SK-N-SH (cell line): Measurements from ENCODE around the gene APP. TPM values are rescaled to one million over a fixed set of nuclear protein-coding genes. Genes with fewer than 3 reads are reported as not detected.

Experiments used
- CTCF ChIA-PET: fragments of 300-600, 350-600 bp; formaldehyde crosslinking; extraction: SDS; loops from one replicate; lab custom pipeline; 2021; lab: Yijun Ruan, JAX
- POLR2A ChIA-PET: fragments of 350-600 bp; sonication (Branson Sonifier 250); formaldehyde crosslinking; extraction: SDS; loops from one replicate; lab custom pipeline; 2020; ENCODE audit warnings: antibody characterized with exemption, inconsistent platforms; lab: Yijun Ruan, JAX
- DNase-seq: peaks from one replicate; pipeline ENCODE4 v3.0.0; 2012
- H2AFZ ChIP-seq: fragments of 200-600 bp; sonication (generic); 2 replicates; pipeline ENCODE4 v1.8.1; 2016; ENCODE audit warnings: antibody characterized with exemption, mild to moderate bottlenecking, low read depth
- H3F3A ChIP-seq: fragments of 200-600 bp; sonication (generic); replicated peaks from 2 replicates; pipeline ENCODE3; 2016; ENCODE audit warnings: antibody characterized with exemption, mild to moderate bottlenecking; ENCODE audit not compliant: insufficient read depth
- H3K27ac ChIP-seq, 2 experiments: fragments of 200-500 bp in 1 of 2; fragments of 200-600 bp in 1 of 2; sonication (Bioruptor generic) in 1 of 2; sonication (generic), shearing (Covaris generic) in 1 of 2; 2 replicates each; pipeline versions ENCODE4 v1.5.1 to v1.6.1; 2014 to 2016; ENCODE audit warnings: low read depth in 2 of 2, inconsistent platforms in 1 of 2, low read length in 1 of 2, mild to moderate bottlenecking in 1 of 2, mixed read lengths in 1 of 2
- H3K27me3 ChIP-seq: fragments of 200-600 bp; sonication (generic), shearing (Covaris generic); 2 replicates; pipeline ENCODE4 v1.6.1; 2016; ENCODE audit warnings: mixed run types; ENCODE audit not compliant: insufficient read depth
- H3K36me3 ChIP-seq, 2 experiments: fragments of 200-500 bp in 1 of 2; fragments of 200-600 bp in 1 of 2; sonication (Bioruptor generic) in 1 of 2; sonication (generic) in 1 of 2; replicated peaks in 1 of 2; 2 replicates each; pipeline versions ENCODE3 to v1.5.1; 2014 to 2016; ENCODE audit warnings: low read length in 1 of 2, mild to moderate bottlenecking in 1 of 2; ENCODE audit not compliant: insufficient read depth in 2 of 2, control insufficient read depth in 1 of 2
- H3K4me1 ChIP-seq, 2 experiments: fragments of 200-500 bp in 1 of 2; fragments of 200-600 bp in 1 of 2; sonication (Bioruptor generic) in 1 of 2; sonication (generic), shearing (Covaris generic) in 1 of 2; 2 replicates each; pipeline versions ENCODE4 v1.5.1 to v1.6.1; 2014 to 2016; ENCODE audit warnings: low read depth in 1 of 2, low read length in 1 of 2, mixed run types in 1 of 2; ENCODE audit not compliant: insufficient read depth in 2 of 2, control insufficient read depth in 1 of 2
- H3K4me2 ChIP-seq: fragments of 200-600 bp; sonication (generic), shearing (Covaris generic); 2 replicates; pipeline ENCODE4 v1.6.1; 2017; ENCODE audit warnings: mixed run types
- H3K4me3 ChIP-seq, 2 experiments: fragments of 200-500 bp in 1 of 2; fragments of 200-600 bp in 1 of 2; sonication (Bioruptor generic) in 1 of 2; sonication (generic), shearing (Covaris generic) in 1 of 2; 2 replicates each; pipeline versions ENCODE4 v1.5.1 to v1.8.1; 2014 to 2016; ENCODE audit warnings: low read depth in 2 of 2, inconsistent platforms in 1 of 2, low read length in 1 of 2, mild to moderate bottlenecking in 1 of 2, mixed read lengths in 1 of 2, moderate library complexity in 1 of 2
- H3K79me2 ChIP-seq: fragments of 200-600 bp; sonication (generic); 2 replicates; pipeline ENCODE4 v1.8.1; 2017; ENCODE audit warnings: mild to moderate bottlenecking; ENCODE audit not compliant: insufficient read depth
- H3K9ac ChIP-seq: fragments of 200-600 bp; sonication (generic); 2 replicates; pipeline ENCODE4 v1.6.1; 2017; ENCODE audit warnings: mixed run types
- H3K9me2 ChIP-seq: fragments of 200-600 bp; sonication (generic); 2 replicates; pipeline ENCODE4 v1.6.1; 2017; ENCODE audit warnings: mixed run types
- H3K9me3 ChIP-seq: fragments of 200-600 bp; sonication (generic); 2 replicates; pipeline ENCODE4 v1.6.1; 2017; ENCODE audit warnings: mixed run types, mild to moderate bottlenecking, moderate library complexity
- H4K20me1 ChIP-seq: fragments of 200-600 bp; sonication (generic); 2 replicates; pipeline ENCODE4 v1.6.1; 2017; ENCODE audit warnings: mild to moderate bottlenecking, mixed run types; ENCODE audit not compliant: insufficient read depth
- CHD2 ChIP-seq: fragments of 150-350 bp; IDR thresholded peaks from 2 replicates; pipeline ENCODE4 v1.6.1; 2018; ENCODE audit warnings: low read length; ENCODE audit not compliant: partially characterized antibody
- CTCF ChIP-seq: fragments of 200-600 bp; sonication (generic); IDR thresholded peaks from 2 replicates; pipeline ENCODE4 v1.6.1; 2017; ENCODE audit warnings: antibody characterized with exemption, mild to moderate bottlenecking, moderate library complexity
- EP300 ChIP-seq, 2 experiments: IDR thresholded peaks; 2 replicates each; pipeline versions ENCODE4 v1.4.0 to v1.6.1; 2012; ENCODE audit warnings: borderline replicate concordance in 1 of 2, low read depth in 1 of 2, low read length in 1 of 2
- FOXM1 ChIP-seq: IDR thresholded peaks from 2 replicates; pipeline ENCODE4 v1.4.0; 2012; ENCODE audit warnings: low read depth, mild to moderate bottlenecking
- IRF3 ChIP-seq: fragments of 150-350 bp; IDR thresholded peaks from 2 replicates; pipeline ENCODE4 v1.6.1; 2016; ENCODE audit warnings: mild to moderate bottlenecking, low read depth, low read length
- NRF1 ChIP-seq: IDR thresholded peaks from 2 replicates; pipeline ENCODE4 v1.6.1; 2012; ENCODE audit warnings: low read depth, mild to moderate bottlenecking, low read length
- REST ChIP-seq: IDR thresholded peaks from 2 replicates; pipeline ENCODE4 v1.6.1; 2012; ENCODE audit warnings: mild to moderate bottlenecking, low read depth, low read length, moderate library complexity
- RFX5 ChIP-seq: IDR thresholded peaks from 2 replicates; pipeline ENCODE4 v1.6.1; 2012; ENCODE audit warnings: mild to moderate bottlenecking, improper control_type of control experiment, low read length
- RXRA ChIP-seq: IDR thresholded peaks from 2 replicates; pipeline ENCODE4 v1.4.0; 2012; ENCODE audit warnings: low read depth, mild to moderate bottlenecking, borderline replicate concordance
- TAF1 ChIP-seq: IDR thresholded peaks from 2 replicates; pipeline ENCODE4 v1.6.1; 2012; ENCODE audit warnings: low read depth, mild to moderate bottlenecking, low read length, moderate library complexity, borderline replicate concordance
- USF1 ChIP-seq: IDR thresholded peaks from 2 replicates; pipeline ENCODE4 v1.4.0; 2012; ENCODE audit warnings: low read depth, borderline replicate concordance
- YY1 ChIP-seq: IDR thresholded peaks from 2 replicates; pipeline ENCODE4 v1.4.0; 2012; ENCODE audit warnings: low read depth, mild to moderate bottlenecking
- WGBS: methylation state at CpG from one replicate; pipeline ENCODE4 v1.1.6; 2017; ENCODE audit warnings: low lambda C conversion rate; 5-methylcytosine and 5-hydroxymethylcytosine counted together
- polyA plus RNA-seq, 3 experiments: library from polyadenylated mRNA; depleted of rRNA; stranded (reverse); fragments of >200 nt; gene quantifications; 2 replicates each; pipeline ENCODE4 v1.2.3, GENCODE V29; 2012

Gene APP
- polyA plus RNA-seq, 1 of the 3 experiments (the other 2 are of a cell fraction) = 780 TPM

- H3K4me1 ChIP-seq = no peaks in the 10 kb centered on the region
- H3K27ac ChIP-seq = no peak overlapping the region
- peaks cover 12 to 18% of the 10 kb centered on the region in 2 experiments for H3K36me3 ChIP-seq
- DNase-seq = no peak
- H3F3A ChIP-seq = peaks cover 3% of the 10 kb centered on the region
- H2AFZ ChIP-seq = no peak overlapping the region
- no peak overlapping the region for H3K9ac ChIP-seq
- TF ChIP-seq FOXM1 (no peak), NRF1 (no peak), IRF3 (no peak), CHD2 (no peak), TAF1 (no peak), REST (no peak), CTCF (no peak), YY1 (no peak), RFX5 (no peak), USF1 (no peak), RXRA (no peak), EP300 (IDR thresholded peaks at IDR 0.05; ENCODE audit: borderline replicate concordance in 1 of 2, low read depth in 1 of 2, low read length in 1 of 2) (no peak)
- TF ChIP-seq, all 33 proteins: peak for 0
- CTCF ChIA-PET = no interaction called here
- no peak overlapping the region for H3K4me2 ChIP-seq
- H3K9me3 ChIP-seq = no peaks in the 10 kb centered on the region
- H3K79me2 ChIP-seq = no peaks in the 10 kb centered on the region
- no peaks in the 10 kb centered on the region for H4K20me1 ChIP-seq
- H3K4me3 ChIP-seq = no peak overlapping the region
- H3K27me3 ChIP-seq = no peaks in the 10 kb centered on the region
- POLR2A ChIA-PET = no interaction called here
- 96% methylated on average over 5 of the region's 5 CpGs for WGBS
- no peaks in the 10 kb centered on the region for H3K9me2 ChIP-seq
Measured at GRCh38 chr21:26001356-26001755, 169.2 kb downstream of the APP start.
